HEK293 (cell line): ENCODE measurements around the gene ECE1.

Experiments
- PATZ1 ChIP-seq: fragments of 450-650 bp; formaldehyde crosslinking; IDR thresholded peaks from 2 replicates; pipeline ENCODE4 v1.5.1; 2016; ENCODE audit warnings: missing biosample characterization, missing genetic modification characterization
- ZNF184 ChIP-seq: fragments of 450-650 bp; IDR thresholded peaks from 2 replicates; pipeline ENCODE4 v1.5.1; 2018; ENCODE audit warnings: missing biosample characterization, mild to moderate bottlenecking, missing genetic modification characterization
- ZNF311 ChIP-seq: fragments of 450-650 bp; formaldehyde crosslinking; IDR thresholded peaks from 2 replicates; pipeline ENCODE4 v1.5.1; 2017; ENCODE audit warnings: missing biosample characterization, missing genetic modification characterization, borderline replicate concordance
- TF ChIP-seq, protein P1 (sequence below): fragments of 450-650 bp; formaldehyde crosslinking; IDR thresholded peaks from 2 replicates; pipeline ENCODE4 v1.5.1; 2017; ENCODE audit warnings: missing biosample characterization, missing genetic modification characterization

GRCh38 chr1:21307663-21308305 is 17.5 kb upstream of the ECE1 start:
- TF ChIP-seq PATZ1 (tag by site-specific recombination) = no peak
- TF ChIP-seq, protein P1, sequence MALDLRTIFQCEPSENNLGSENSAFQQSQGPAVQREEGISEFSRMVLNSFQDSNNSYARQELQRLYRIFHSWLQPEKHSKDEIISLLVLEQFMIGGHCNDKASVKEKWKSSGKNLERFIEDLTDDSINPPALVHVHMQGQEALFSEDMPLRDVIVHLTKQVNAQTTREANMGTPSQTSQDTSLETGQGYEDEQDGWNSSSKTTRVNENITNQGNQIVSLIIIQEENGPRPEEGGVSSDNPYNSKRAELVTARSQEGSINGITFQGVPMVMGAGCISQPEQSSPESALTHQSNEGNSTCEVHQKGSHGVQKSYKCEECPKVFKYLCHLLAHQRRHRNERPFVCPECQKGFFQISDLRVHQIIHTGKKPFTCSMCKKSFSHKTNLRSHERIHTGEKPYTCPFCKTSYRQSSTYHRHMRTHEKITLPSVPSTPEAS (tag by site-specific recombination) = no peak
- no peak for TF ChIP-seq ZNF311 (tag by site-specific recombination)
- no peak for TF ChIP-seq ZNF184 (tag by site-specific recombination)
